Sigmoid colon (tissue), 4 donors: ENCODE results near the gene TIMELESS.

Experiments used
- EP300 ChIP-seq, 4 donors: sonication (generic); formaldehyde crosslinking; IDR thresholded peaks; one replicate each; pipeline ENCODE4 v1.6.1; 2017; ENCODE audit warnings: antibody characterized with exemption in 4 of 4
- TF ChIP-seq, protein P1 (sequence below), 4 experiments: fragments of 450-650 bp in 3 of 4; fragments of 200-600 bp in 1 of 4; IDR thresholded peaks; one replicate each; pipeline ENCODE4 v1.5.1; 2016 to 2019; ENCODE audit warnings: antibody characterized with exemption in 4 of 4, mild to moderate bottlenecking in 3 of 4, moderate library complexity in 2 of 4

DNA sequence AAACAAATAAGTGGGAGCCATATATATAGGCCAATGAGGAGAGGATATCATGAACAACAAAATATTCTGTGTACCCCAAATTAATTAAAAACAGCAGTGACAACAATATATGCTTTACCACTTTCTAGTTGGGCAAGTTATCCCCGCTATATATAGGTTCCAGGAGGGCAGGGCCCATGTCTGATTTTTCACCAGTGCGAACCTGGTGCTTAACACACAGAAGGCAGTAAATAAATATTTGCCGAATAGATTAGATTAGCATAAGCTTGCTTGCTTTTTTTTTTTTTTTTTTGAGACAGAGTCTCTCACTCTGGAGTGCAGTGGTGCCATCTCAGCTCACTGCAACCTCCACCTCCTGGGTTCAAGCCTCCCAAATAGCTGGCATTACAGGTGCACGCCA lies 8.6 kb upstream of the TIMELESS start:
- TF ChIP-seq, protein P1, sequence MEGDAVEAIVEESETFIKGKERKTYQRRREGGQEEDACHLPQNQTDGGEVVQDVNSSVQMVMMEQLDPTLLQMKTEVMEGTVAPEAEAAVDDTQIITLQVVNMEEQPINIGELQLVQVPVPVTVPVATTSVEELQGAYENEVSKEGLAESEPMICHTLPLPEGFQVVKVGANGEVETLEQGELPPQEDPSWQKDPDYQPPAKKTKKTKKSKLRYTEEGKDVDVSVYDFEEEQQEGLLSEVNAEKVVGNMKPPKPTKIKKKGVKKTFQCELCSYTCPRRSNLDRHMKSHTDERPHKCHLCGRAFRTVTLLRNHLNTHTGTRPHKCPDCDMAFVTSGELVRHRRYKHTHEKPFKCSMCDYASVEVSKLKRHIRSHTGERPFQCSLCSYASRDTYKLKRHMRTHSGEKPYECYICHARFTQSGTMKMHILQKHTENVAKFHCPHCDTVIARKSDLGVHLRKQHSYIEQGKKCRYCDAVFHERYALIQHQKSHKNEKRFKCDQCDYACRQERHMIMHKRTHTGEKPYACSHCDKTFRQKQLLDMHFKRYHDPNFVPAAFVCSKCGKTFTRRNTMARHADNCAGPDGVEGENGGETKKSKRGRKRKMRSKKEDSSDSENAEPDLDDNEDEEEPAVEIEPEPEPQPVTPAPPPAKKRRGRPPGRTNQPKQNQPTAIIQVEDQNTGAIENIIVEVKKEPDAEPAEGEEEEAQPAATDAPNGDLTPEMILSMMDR (IDR thresholded peaks at IDR 0.05) = no peak
- TF ChIP-seq EP300 (IDR thresholded peaks at IDR 0.05) = no peak
